ENCODE results near the gene YJU2. TPM values are rescaled to one million over a fixed set of nuclear protein-coding genes. Genes with fewer than 3 reads are reported as not detected.
A peak's percentile ranks its signal among the peaks of the same experiment; 100 is the strongest.

The YJU2 gene
- total and polyA plus RNA-seq, 8 donors = 9.8 to 32.0 (median 12.6) TPM

- ATAC-seq = no peak
- no peak for FAIRE-seq
- Histone ChIP-seq H3K9me3 (no peaks in the 10 kb centered on the region), H3K4me1 (no peaks in the 10 kb centered on the region), H3K36me3 (no peaks in the 10 kb centered on the region), H3K27ac (no peak within 1 kb of the TSS), H3K27me3 (peaks cover 0 to 6% (median 3%) of the 10 kb centered on the region in 4 donors), H3K4me3 (no peak within 1 kb of the TSS)
- no peak for DNase-seq
- intact Hi-C loops (cut with DNase I) = no loop called here
- WGBS, 2 donors = 56 to 70% methylated on average over 8 of the region's 8 CpGs
- TF ChIP-seq CTCF (IDR thresholded peaks at IDR 0.05) = no peak
Measured at GRCh38 chr19:4302243-4302640, 55.4 kb downstream of the YJU2 start, which contains the start of gene TMIGD2. Gene TMIGD2, minus strand, starts transcription at chr19:4302389. Its CDS starts 4 bp downstream, at chr19:4302385.

- H3K4me3 ChIP-seq = no peak overlapping the region
- WGBS, 2 donors = 33 to 41% methylated on average over 18 of the region's 18 CpGs
- H3K9me3 ChIP-seq = no peaks in the 10 kb centered on the region
- no peaks in the 10 kb centered on the region for H3K36me3 ChIP-seq
- intact Hi-C loops (cut with DNase I) = no loop called here
- no peak overlapping the region for H3K27ac ChIP-seq
- H3K4me1 ChIP-seq = no peaks in the 10 kb centered on the region
- no peak for FAIRE-seq
- ATAC-seq = no peak
- H3K27me3 ChIP-seq = peaks cover 0 to 6% (median 3%) of the 10 kb centered on the region in 4 donors
- no peak for DNase-seq
- no peak for TF ChIP-seq CTCF (IDR thresholded peaks at IDR 0.05)
Measured at GRCh38 chr19:4303819-4304537, 57.1 kb downstream of the YJU2 start.

GRCh38 chr19:4304538-4305256 lies 57.8 kb downstream of the YJU2 start, which contains the start of gene FSD1:
Gene FSD1, plus strand, starts transcription at chr19:4304598. Its CDS starts 149 bp downstream, at chr19:4304747.
- H3K4me1 ChIP-seq = no peaks in the 10 kb centered on the region
- H3K27me3 ChIP-seq = peaks cover 0 to 6% (median 3%) of the 10 kb centered on the region in 4 donors
- H3K27ac ChIP-seq = no peak within 1 kb of the TSS
- no peak for FAIRE-seq
- no peak within 1 kb of the TSS for H3K4me3 ChIP-seq
- DNase-seq = peak in 1 of 6 donors; percentile 36
- H3K9me3 ChIP-seq = no peaks in the 10 kb centered on the region
- intact Hi-C loops (cut with DNase I) = no loop called here
- TF ChIP-seq CTCF (IDR thresholded peaks at IDR 0.05) = no peak
- WGBS, 2 donors = 5 to 7% methylated on average over 35 to 53 of the region's 63 CpGs
- H3K36me3 ChIP-seq = no peaks in the 10 kb centered on the region
- peak in 2 of 4 donors; percentile 22 to 47 for ATAC-seq

- intact Hi-C loops (cut with DNase I) = no loop called here
Measured at GRCh38 chr19:4305257-4305612, 58.4 kb downstream of the YJU2 start.

More at GRCh38 chr19:4305257-4305612, 58.4 kb downstream of the YJU2 start:
- DNase-seq (no peak), FAIRE-seq (no peak), ATAC-seq (no peak)
- no peak overlapping the region for H3K4me3 ChIP-seq
- H3K27me3 ChIP-seq = peaks cover 0 to 6% (median 3%) of the 10 kb centered on the region in 4 donors
- TF ChIP-seq CTCF (IDR thresholded peaks at IDR 0.05) = no peak
- WGBS, 2 donors = 61 to 67% methylated on average over 7 of the region's 7 CpGs
- H3K27ac ChIP-seq = no peak overlapping the region
- no peaks in the 10 kb centered on the region for H3K9me3 ChIP-seq
- no peaks in the 10 kb centered on the region for H3K36me3 ChIP-seq
- no peaks in the 10 kb centered on the region for H3K4me1 ChIP-seq

Data from pancreas (tissue), 10 donors.